Panc1 (cell line): Measurements from ENCODE around the gene SEMG2. TPM values are rescaled to one million over a fixed set of nuclear protein-coding genes. Genes with fewer than 3 reads are reported as not detected.

Experiments
- ATAC-seq: fragments of 200-7000 bp; cut with Tn5 transposase; 2 replicates; pipeline ENCODE4 v1.9.1; 2020; ENCODE audit warnings: mild to moderate bottlenecking, moderate library complexity
- Bru-seq: library from RNA; stranded (reverse); fragments of 400-500 nt; gene quantifications from one replicate; lab custom pipeline; 2021; lab: Mats Ljungman, UMichigan
- BruChase-seq, 2 experiments: library from RNA; stranded (reverse); fragments of 400-500 nt; gene quantifications; one replicate each; lab custom pipeline; 2021; lab: Mats Ljungman, UMichigan
- BruUV-seq: library from RNA; stranded (reverse); fragments of 400-500 nt; replicated peaks from 2 replicates; lab custom pipeline; 2021; lab: Mats Ljungman, UMichigan
- CTCF ChIA-PET: fragments of 300-600 bp; sonication (Branson Sonifier 250); formaldehyde crosslinking; loops from one replicate; lab custom pipeline; 2022; ENCODE audit warnings: antibody characterized with exemption; lab: Charles Lee
- POLR2A ChIA-PET: fragments of 300-600 bp; sonication (Branson Sonifier 250); formaldehyde crosslinking; loops from one replicate; lab custom pipeline; 2022; ENCODE audit warnings: antibody characterized with exemption; lab: Charles Lee
- DNase-seq: peaks from one replicate; pipeline ENCODE4 v3.0.0-alpha.2; 2010; ENCODE audit warnings: low read depth, low spot score
- H3K27ac ChIP-seq: 2 replicates; pipeline ENCODE4 v1.5.1; 2011; ENCODE audit warnings: mild to moderate bottlenecking, low read length, inconsistent platforms
- H3K27me3 ChIP-seq: fragments of 200-500 bp; sonication (Bioruptor generic); 2 replicates; pipeline ENCODE4 v1.6.0; 2014; ENCODE audit warnings: low read length, inconsistent platforms; ENCODE audit not compliant: control insufficient read depth, insufficient read depth
- H3K36me3 ChIP-seq: fragments of 200-500 bp; sonication (Bioruptor generic); 2 replicates; pipeline ENCODE4 v1.5.1; 2014; ENCODE audit warnings: inconsistent platforms, mild to moderate bottlenecking, low read length, moderate library complexity; ENCODE audit not compliant: control insufficient read depth, insufficient read depth
- H3K4me1 ChIP-seq: 2 replicates; pipeline ENCODE4 v1.5.1; 2011; ENCODE audit warnings: inconsistent platforms, mild to moderate bottlenecking, low read length, moderate library complexity; ENCODE audit not compliant: control insufficient read depth, insufficient read depth
- H3K4me3 ChIP-seq, 2 experiments: 2 replicates each; pipeline ENCODE4 v1.5.1; 2011 to 2012; ENCODE audit warnings: low read depth in 2 of 2, low read length in 2 of 2, mild to moderate bottlenecking in 2 of 2, inconsistent platforms in 1 of 2, moderate library complexity in 1 of 2
- H3K9me3 ChIP-seq: fragments of 200-500 bp; sonication (Bioruptor generic); 2 replicates; pipeline ENCODE4 v1.5.1; 2014; ENCODE audit warnings: low read depth, mild to moderate bottlenecking, inconsistent platforms, low read length, moderate library complexity; ENCODE audit not compliant: control insufficient read depth, insufficient read depth
- POLR2AphosphoS5 ChIP-seq: IDR thresholded peaks from 2 replicates; pipeline ENCODE4 v1.6.1; 2012; ENCODE audit warnings: mild to moderate bottlenecking, low read depth, low read length, moderate library complexity
- SIN3A ChIP-seq: IDR thresholded peaks from 2 replicates; pipeline ENCODE4 v1.6.1; 2012; ENCODE audit warnings: low read depth, mild to moderate bottlenecking, low read length, moderate library complexity, borderline replicate concordance; ENCODE audit not compliant: insufficient read depth
- TCF7L2 ChIP-seq: IDR thresholded peaks from 2 replicates; pipeline ENCODE4 v1.6.1; 2011; ENCODE audit warnings: mild to moderate bottlenecking, low read depth, low read length, inconsistent platforms
- in situ Hi-C: cut with HindIII; loops from 2 replicates; pipeline ENCODE4 v1.10.0; 2016; ENCODE audit warnings: low sequenced_read_pairs, low pct_unique_long_range_greater_than_20kb
- intact Hi-C: fragments of 100-400 bp; cut with micrococcal nuclease; formaldehyde crosslinking; loops from one replicate; pipeline ENCODE4 v1.10.0; 2022; ENCODE audit not compliant: unreplicated experiment
- long read RNA-seq: library from polyadenylated mRNA; unstranded; transcript quantifications from one replicate; pipeline ENCODE4 v2.0.0, GENCODE V29; 2021; ENCODE audit not compliant: unreplicated experiment
- polyA plus RNA-seq: library from polyadenylated mRNA; unstranded; fragments of >200 nt; gene quantifications from one replicate; pipeline ENCODE4 v1.2.1, GENCODE V29; 2012; ENCODE audit warnings: missing spikeins; ENCODE audit not compliant: insufficient read length
- total RNA-seq: library from RNA; stranded (reverse); gene quantifications from one replicate; pipeline ENCODE4 v1.2.1, GENCODE V29; 2021; ENCODE audit not compliant: unreplicated experiment
- TF ChIP-seq, protein P1 (sequence below), 2 experiments: IDR thresholded peaks; 2 replicates each; pipeline ENCODE4 v1.6.1; 2011 to 2012; ENCODE audit warnings: low read depth in 2 of 2, control low read depth in 1 of 2, low read length in 1 of 2, mild to moderate bottlenecking in 1 of 2, moderate library complexity in 1 of 2; ENCODE audit not compliant: insufficient read depth in 1 of 2
- TF ChIP-seq, protein P2 (sequence below): fragments of 450-650 bp; IDR thresholded peaks from 2 replicates; pipeline ENCODE4 v1.5.1; 2017; ENCODE audit warnings: mild to moderate bottlenecking

Gene SEMG2, protein sequence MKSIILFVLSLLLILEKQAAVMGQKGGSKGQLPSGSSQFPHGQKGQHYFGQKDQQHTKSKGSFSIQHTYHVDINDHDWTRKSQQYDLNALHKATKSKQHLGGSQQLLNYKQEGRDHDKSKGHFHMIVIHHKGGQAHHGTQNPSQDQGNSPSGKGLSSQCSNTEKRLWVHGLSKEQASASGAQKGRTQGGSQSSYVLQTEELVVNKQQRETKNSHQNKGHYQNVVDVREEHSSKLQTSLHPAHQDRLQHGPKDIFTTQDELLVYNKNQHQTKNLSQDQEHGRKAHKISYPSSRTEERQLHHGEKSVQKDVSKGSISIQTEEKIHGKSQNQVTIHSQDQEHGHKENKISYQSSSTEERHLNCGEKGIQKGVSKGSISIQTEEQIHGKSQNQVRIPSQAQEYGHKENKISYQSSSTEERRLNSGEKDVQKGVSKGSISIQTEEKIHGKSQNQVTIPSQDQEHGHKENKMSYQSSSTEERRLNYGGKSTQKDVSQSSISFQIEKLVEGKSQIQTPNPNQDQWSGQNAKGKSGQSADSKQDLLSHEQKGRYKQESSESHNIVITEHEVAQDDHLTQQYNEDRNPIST
- total RNA-seq (not detected), Bru-seq, nascent RNA (not detected), BruChase-seq, experiment 1, labeled RNA remaining after a 2-hour chase (not detected), BruChase-seq, experiment 2, labeled RNA remaining after a 6-hour chase (not detected)
- polyA plus RNA-seq, result not detected
- long read RNA-seq, result 0 reads

DNA sequence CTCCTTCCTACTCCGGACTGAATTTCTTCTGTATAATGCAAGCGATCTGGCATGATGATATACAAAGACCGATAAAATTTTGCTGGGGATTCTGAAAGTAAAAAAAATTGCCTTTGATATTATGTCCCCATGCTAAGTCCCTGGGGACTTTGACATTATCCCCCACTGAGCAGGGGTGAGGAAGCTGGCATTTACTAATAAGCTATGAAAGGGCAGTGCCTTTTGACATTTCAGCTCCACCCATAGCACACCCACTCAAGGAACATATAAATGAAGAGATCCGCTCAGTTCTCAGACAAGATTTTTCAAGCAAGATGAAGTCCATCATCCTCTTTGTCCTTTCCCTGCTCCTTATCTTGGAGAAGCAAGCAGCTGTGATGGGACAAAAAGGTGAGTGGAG lies at the start of gene SEMG2:
TSS of gene SEMG2 (plus strand) at position 298 of the 400 bp plus-strand sequence. CDS start at position 315, 17 bp downstream.
- H3K27me3 ChIP-seq, result peaks cover 13% of the 10 kb centered on the region
- intact Hi-C loops, result no loop called here
- no peak within 1 kb of the TSS for H3K27ac ChIP-seq
- no peak for TF ChIP-seq SIN3A
- TF ChIP-seq, protein P1, sequence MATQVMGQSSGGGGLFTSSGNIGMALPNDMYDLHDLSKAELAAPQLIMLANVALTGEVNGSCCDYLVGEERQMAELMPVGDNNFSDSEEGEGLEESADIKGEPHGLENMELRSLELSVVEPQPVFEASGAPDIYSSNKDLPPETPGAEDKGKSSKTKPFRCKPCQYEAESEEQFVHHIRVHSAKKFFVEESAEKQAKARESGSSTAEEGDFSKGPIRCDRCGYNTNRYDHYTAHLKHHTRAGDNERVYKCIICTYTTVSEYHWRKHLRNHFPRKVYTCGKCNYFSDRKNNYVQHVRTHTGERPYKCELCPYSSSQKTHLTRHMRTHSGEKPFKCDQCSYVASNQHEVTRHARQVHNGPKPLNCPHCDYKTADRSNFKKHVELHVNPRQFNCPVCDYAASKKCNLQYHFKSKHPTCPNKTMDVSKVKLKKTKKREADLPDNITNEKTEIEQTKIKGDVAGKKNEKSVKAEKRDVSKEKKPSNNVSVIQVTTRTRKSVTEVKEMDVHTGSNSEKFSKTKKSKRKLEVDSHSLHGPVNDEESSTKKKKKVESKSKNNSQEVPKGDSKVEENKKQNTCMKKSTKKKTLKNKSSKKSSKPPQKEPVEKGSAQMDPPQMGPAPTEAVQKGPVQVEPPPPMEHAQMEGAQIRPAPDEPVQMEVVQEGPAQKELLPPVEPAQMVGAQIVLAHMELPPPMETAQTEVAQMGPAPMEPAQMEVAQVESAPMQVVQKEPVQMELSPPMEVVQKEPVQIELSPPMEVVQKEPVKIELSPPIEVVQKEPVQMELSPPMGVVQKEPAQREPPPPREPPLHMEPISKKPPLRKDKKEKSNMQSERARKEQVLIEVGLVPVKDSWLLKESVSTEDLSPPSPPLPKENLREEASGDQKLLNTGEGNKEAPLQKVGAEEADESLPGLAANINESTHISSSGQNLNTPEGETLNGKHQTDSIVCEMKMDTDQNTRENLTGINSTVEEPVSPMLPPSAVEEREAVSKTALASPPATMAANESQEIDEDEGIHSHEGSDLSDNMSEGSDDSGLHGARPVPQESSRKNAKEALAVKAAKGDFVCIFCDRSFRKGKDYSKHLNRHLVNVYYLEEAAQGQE (IDR thresholded peaks at IDR 0.05; ENCODE audit: insufficient read depth in 1 of 2, low read depth in 2 of 2, low read length in 1 of 2), result no peak
- TF ChIP-seq, protein P2, sequence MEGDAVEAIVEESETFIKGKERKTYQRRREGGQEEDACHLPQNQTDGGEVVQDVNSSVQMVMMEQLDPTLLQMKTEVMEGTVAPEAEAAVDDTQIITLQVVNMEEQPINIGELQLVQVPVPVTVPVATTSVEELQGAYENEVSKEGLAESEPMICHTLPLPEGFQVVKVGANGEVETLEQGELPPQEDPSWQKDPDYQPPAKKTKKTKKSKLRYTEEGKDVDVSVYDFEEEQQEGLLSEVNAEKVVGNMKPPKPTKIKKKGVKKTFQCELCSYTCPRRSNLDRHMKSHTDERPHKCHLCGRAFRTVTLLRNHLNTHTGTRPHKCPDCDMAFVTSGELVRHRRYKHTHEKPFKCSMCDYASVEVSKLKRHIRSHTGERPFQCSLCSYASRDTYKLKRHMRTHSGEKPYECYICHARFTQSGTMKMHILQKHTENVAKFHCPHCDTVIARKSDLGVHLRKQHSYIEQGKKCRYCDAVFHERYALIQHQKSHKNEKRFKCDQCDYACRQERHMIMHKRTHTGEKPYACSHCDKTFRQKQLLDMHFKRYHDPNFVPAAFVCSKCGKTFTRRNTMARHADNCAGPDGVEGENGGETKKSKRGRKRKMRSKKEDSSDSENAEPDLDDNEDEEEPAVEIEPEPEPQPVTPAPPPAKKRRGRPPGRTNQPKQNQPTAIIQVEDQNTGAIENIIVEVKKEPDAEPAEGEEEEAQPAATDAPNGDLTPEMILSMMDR, result no peak
- no peak for TF ChIP-seq TCF7L2
- TF ChIP-seq POLR2AphosphoS5, result no peak
- CTCF ChIA-PET, result no interaction called here
- H3K9me3 ChIP-seq, result no peaks in the 10 kb centered on the region
- no peak for DNase-seq
- BruUV-seq, result no TSS peak
- H3K4me3 ChIP-seq, result no peak within 1 kb of the TSS
- POLR2A ChIA-PET, result no interaction called here
- no peaks in the 10 kb centered on the region for H3K36me3 ChIP-seq
- ATAC-seq, result no peak
- in situ Hi-C loops, result no loop called here
- H3K4me1 ChIP-seq, result no peaks in the 10 kb centered on the region

DNA sequence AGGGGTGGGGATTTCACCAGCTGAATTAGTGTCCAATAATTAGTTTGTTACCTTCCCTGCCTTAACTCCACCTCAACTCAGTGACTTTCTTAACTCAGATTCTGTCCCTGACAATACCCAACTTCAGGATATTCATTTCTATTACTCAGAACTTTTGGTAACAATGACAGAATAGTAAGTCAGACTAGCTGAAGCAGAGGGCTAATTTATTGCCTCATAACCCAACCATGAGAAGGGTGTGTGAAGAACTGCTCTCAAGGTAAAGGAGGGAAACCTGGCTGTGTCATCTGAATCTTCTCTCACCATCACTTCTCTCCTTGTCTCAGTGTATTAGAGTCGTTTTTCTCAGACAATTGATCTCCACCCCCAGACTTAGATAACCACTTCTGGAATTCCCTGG lies 47.7 kb upstream of the SEMG2 start:
- ATAC-seq (no peak), DNase-seq (no peak)
- ChIA-PET POLR2A (no interaction called here), CTCF (no interaction called here)
- H3K27me3 ChIP-seq, result no peaks in the 10 kb centered on the region; the same call in 1 of the 2 replicates
- no peak for TF ChIP-seq SIN3A
- no peak for TF ChIP-seq POLR2AphosphoS5
- TF ChIP-seq, protein P1 (IDR thresholded peaks at IDR 0.05; ENCODE audit: insufficient read depth in 1 of 2, low read depth in 2 of 2, low read length in 1 of 2), result no peak
- TF ChIP-seq, protein P2, result no peak
- no peak for TF ChIP-seq TCF7L2
- no peak overlapping the region for H3K27ac ChIP-seq
- intact Hi-C loops, result no loop called here
- no peaks in the 10 kb centered on the region for H3K36me3 ChIP-seq
- no peaks in the 10 kb centered on the region for H3K9me3 ChIP-seq
- in situ Hi-C loops, result no loop called here
- no TSS peak for BruUV-seq
- H3K4me1 ChIP-seq, result no peaks in the 10 kb centered on the region
- no peak overlapping the region for H3K4me3 ChIP-seq
